Type B pancreatic cell (in vitro differentiated cells): Measurements from ENCODE around the gene PRR36. TPM values are rescaled to one million over a fixed set of nuclear protein-coding genes. Genes with fewer than 3 reads are reported as not detected.

Experiments
- DNase-seq: peaks from one replicate; pipeline ENCODE4 v3.0.0; 2021; ENCODE audit warnings: mixed read lengths; ENCODE audit not compliant: unreplicated experiment; ENCODE audit errors: extremely low spot score
- H3K27ac Mint-ChIP-seq: 2 replicates; pipeline ENCODE4 v1.8.0; 2021; ENCODE audit warnings: mild to moderate bottlenecking, mixed read lengths
- H3K27me3 Mint-ChIP-seq: 2 replicates; pipeline ENCODE4 v1.8.0; 2021; ENCODE audit warnings: mixed read lengths
- H3K36me3 Mint-ChIP-seq: 2 replicates; pipeline ENCODE4 v1.8.0; 2021; ENCODE audit warnings: mixed read lengths
- H3K4me1 Mint-ChIP-seq: one replicate; pipeline ENCODE4 v1.8.0; 2021; ENCODE audit warnings: mixed read lengths; ENCODE audit not compliant: unreplicated experiment
- H3K4me3 Mint-ChIP-seq: 2 replicates; pipeline ENCODE4 v1.8.0; 2021; ENCODE audit warnings: mild to moderate bottlenecking, mixed read lengths
- H3K9me3 Mint-ChIP-seq: 2 replicates; pipeline ENCODE4 v1.8.0; 2021; ENCODE audit warnings: mixed read lengths
- CTCF ChIP-seq: fragments of 200-600 bp; sonication (generic); conservative IDR thresholded peaks from 2 replicates; pipeline ENCODE4 v1.5.0; 2021; ENCODE audit warnings: antibody characterized with exemption, mild to moderate bottlenecking
- total RNA-seq: library from RNA; stranded (reverse); gene quantifications from 2 replicates; pipeline ENCODE4 v1.2.1, GENCODE V29; 2021; ENCODE audit warnings: low replicate concordance

Gene PRR36
- total RNA-seq, 1 donor from 2014 or later: 10.9 TPM

GRCh38 chr19:7852851-7853769, 21.1 kb downstream of the PRR36 start:
- peak; percentile 96 for TF ChIP-seq CTCF
- DNase-seq: peak; percentile 88
- H3K27me3 Mint-ChIP-seq: peaks cover 7% of the 10 kb centered on the region
- no peak overlapping the region for H3K4me3 Mint-ChIP-seq
- peak overlapping the region; percentile 79 for H3K27ac Mint-ChIP-seq
- H3K4me1 Mint-ChIP-seq: peaks cover 7% of the 10 kb centered on the region
- no peaks in the 10 kb centered on the region for H3K9me3 Mint-ChIP-seq
- H3K36me3 Mint-ChIP-seq: no peaks in the 10 kb centered on the region

- Mint-ChIP-seq H3K36me3 (no peaks in the 10 kb centered on the region), H3K4me1 (peaks cover 7% of the 10 kb centered on the region), H3K27me3 (peaks cover 7% of the 10 kb centered on the region), H3K9me3 (no peaks in the 10 kb centered on the region), H3K27ac (no peak overlapping the region), H3K4me3 (no peak overlapping the region)
- TF ChIP-seq CTCF: no peak
- no peak for DNase-seq
Observed at GRCh38 chr19:7851623-7852500, 22.3 kb downstream of the PRR36 start.

- H3K36me3 Mint-ChIP-seq: no peaks in the 10 kb centered on the region
- H3K4me3 Mint-ChIP-seq: no peak overlapping the region
- no peak for DNase-seq
- no peak for TF ChIP-seq CTCF
- H3K9me3 Mint-ChIP-seq: no peaks in the 10 kb centered on the region
- no peak overlapping the region for H3K27ac Mint-ChIP-seq
- H3K27me3 Mint-ChIP-seq: peaks cover 6% of the 10 kb centered on the region
- peaks cover 7% of the 10 kb centered on the region for H3K4me1 Mint-ChIP-seq
Observed at GRCh38 chr19:7850945-7851622, 23.1 kb downstream of the PRR36 start.

DNA sequence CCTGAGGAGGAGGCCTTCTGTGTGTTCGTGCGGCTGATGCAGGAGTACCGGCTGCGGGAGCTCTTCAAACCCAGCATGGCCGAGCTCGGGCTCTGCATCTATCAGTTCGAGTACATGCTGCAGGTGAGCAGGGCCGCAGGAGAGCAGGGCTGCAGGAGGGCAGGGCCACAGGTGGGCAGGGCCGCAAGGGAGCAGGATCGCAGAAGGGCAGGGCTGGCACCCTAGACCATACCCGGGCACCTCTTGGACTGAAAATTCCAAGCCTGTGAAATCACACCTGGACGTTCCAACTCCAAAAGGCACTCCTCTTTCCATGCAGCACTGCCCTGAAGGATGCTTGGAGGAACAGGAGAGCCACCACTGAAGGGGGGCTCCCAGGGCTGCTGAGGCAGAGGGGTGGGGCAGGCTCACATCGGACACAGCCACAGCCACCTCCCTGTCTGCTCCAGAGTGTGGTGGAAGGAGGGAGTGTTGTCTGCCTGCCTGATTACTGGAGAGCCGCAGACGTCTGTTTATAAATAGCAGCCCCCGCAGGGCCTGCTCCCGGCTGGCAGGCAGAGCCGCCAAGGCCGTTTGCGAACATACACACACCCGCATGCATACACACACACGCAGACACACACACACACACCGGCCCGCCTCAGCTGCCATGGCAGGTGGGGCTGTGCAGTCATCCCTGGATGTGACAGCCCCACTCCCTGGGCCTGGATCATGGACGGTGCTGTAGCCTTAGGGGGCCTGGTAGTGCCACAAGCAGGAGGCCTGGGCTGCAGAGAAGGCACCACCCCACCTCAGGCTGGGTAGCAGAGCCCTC, 24.0 kb downstream of the PRR36 start:
- H3K4me1 Mint-ChIP-seq: peaks cover 7% of the 10 kb centered on the region

More for the DNA sequence above, 24.0 kb downstream of the PRR36 start:
- H3K4me3 Mint-ChIP-seq: no peak overlapping the region
- TF ChIP-seq CTCF: no peak
- no peak overlapping the region for H3K27ac Mint-ChIP-seq
- no peaks in the 10 kb centered on the region for H3K27me3 Mint-ChIP-seq
- no peak for DNase-seq
- H3K9me3 Mint-ChIP-seq: no peaks in the 10 kb centered on the region
- H3K36me3 Mint-ChIP-seq: no peaks in the 10 kb centered on the region
